ENCODE measurements around the gene CCDC157.

CCDC157 gene

DNA sequence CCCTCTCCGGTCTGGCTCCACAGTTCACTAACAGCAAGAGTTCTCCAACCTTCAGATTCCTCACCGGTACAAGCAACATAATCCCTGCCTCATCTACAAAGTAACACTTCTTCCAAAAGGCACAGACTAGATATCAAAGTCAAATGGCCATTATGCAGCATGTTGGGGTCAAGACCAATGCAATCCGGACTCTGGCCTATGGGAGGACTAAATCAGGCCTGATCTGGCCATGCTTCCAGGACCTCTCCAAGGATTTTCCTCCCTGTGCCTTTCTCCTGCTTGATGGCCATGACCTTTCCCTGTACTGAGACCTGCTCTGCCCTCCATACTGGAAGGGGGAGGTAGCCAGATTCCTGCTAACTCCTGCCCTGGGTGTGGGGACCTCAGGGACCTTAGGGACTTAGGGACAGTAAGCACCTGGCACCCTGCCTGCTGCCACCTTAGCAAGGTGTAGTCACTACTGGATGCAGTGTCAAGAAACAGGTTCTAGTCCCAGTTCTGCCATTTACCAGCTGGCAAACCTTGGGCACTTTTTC is 36.7 kb upstream of the CCDC157 start:
- no peak for TF ChIP-seq CTCF (IDR thresholded peaks at IDR 0.05; ENCODE audit: borderline replicate concordance, insufficient read depth, low read depth, low read length)
- H3K4me3 ChIP-seq (ENCODE audit: low read depth, low read length): no peak overlapping the region

DNA sequence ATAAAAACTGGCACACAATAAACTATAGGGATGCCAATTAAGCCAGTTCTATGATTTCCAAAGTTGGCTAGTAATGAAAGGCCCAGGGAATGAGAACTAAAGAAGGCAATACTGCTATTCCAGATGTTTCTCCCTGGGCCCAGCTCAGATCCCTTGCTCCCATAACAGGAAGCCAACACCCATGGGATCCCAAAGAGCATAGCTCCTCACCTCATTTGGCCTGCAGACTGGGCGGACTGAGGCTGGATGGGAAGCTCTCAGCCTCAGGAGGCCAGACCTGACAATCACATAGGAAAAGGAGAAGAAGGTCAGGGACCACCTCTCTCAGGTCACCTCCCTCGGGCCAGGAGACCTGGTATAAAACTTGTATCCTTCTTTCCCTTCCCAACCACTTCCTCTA is 35.3 kb upstream of the CCDC157 start:
- TF ChIP-seq CTCF (IDR thresholded peaks at IDR 0.05; ENCODE audit: borderline replicate concordance, insufficient read depth, low read depth, low read length): no peak
- no peak overlapping the region for H3K4me3 ChIP-seq (ENCODE audit: low read depth, low read length)

GRCh38 chr22:30323246-30323645 is 33.6 kb upstream of the CCDC157 start:
- H3K4me3 ChIP-seq (ENCODE audit: low read depth, low read length): no peak overlapping the region
- no peak for TF ChIP-seq CTCF (IDR thresholded peaks at IDR 0.05; ENCODE audit: borderline replicate concordance, insufficient read depth, low read depth, low read length)

DNA sequence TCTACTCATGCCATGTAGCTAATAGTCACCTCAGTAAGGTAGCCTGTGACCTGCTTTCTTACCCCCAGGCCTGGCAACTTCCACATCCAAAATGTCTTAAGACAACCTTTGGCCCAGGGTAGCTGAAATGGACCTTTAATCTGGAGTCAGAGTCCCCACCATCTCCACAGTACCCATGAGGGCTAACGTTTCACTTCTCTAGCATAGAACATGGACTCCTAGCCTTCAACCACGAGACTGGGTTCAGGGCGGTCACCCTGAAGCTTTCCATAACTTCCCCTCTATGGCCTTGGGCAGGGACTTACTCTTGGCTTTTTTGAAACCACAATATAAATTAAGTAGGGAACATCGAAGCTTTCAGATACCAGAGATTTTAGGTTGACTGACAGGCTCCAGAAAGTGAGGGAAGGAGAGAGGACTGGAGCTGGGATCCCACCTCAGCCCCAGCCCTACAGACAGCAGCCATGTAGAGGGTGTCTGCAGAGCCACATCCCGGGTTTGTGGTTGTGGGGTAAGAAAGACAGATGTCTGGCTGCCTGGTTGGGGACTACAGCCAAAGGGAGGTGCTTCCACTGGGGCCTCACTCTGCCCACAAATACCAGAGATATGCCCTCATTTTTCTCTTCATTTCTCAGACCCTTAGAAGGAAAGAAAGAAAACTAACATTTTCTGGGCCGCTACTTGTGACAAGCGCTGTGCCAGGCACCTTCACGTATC is 32.6 kb upstream of the CCDC157 start:
- TF ChIP-seq CTCF (IDR thresholded peaks at IDR 0.05; ENCODE audit: borderline replicate concordance, insufficient read depth, low read depth, low read length): no peak
- no peak overlapping the region for H3K4me3 ChIP-seq (ENCODE audit: low read depth, low read length)

DNA sequence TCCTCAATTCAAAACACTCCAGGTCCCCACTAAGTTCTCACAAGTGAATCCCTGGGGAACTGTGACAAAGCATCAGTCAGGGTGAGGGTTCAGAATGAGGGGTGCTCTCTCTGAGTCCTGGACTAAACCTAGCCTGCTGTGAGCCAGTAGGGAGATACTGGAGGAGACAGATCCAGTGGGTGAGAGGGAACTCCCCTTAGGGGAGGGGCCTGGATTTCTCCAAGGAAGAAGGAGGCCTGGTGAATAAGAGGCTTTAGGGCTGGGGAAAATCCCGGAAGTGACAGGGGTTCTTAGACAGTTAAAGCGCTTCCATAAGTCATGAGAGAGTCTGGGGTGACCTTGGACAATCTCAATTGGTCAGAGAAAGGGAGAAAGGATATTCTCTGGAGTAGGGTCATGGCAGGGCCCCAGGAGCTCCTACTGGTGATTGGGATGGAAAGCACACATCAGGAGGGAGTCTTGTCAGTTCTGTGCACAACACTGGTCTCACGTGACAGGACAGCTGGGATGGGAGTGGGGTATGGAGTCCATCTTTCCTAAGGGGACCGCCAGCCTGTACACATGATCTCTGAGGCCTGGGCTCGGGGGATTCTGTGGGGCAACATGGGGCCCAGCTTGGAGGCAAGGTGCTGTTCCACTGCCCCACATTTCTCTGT is 31.6 kb upstream of the CCDC157 start:
- peak overlapping the region; percentile 16 for H3K4me3 ChIP-seq (ENCODE audit: low read depth, low read length)
- TF ChIP-seq CTCF (IDR thresholded peaks at IDR 0.05; ENCODE audit: borderline replicate concordance, insufficient read depth, low read depth, low read length): no peak

GRCh38 chr22:30325724-30326254 is 31.0 kb upstream of the CCDC157 start:
- TF ChIP-seq CTCF (IDR thresholded peaks at IDR 0.05; ENCODE audit: borderline replicate concordance, insufficient read depth, low read depth, low read length): no peak
- peak overlapping the region; percentile 93 for H3K4me3 ChIP-seq (ENCODE audit: low read depth, low read length)

Data from GM12875 (cell line).